H1 (cell line): Measurements from ENCODE around the gene RDH5. TPM values are rescaled to one million over a fixed set of nuclear protein-coding genes. Genes with fewer than 3 reads are reported as not detected.

ENCODE experiments used
- CTCF ChIA-PET: fragments of 300-600 bp; sonication (Branson Sonifier 250); formaldehyde crosslinking; loops from one replicate; lab custom pipeline; 2021; ENCODE audit not compliant: partially characterized antibody; lab: Charles Lee
- POLR2A ChIA-PET: fragments of 300-600 bp; sonication (Branson Sonifier 250); formaldehyde crosslinking; loops from one replicate; lab custom pipeline; 2021; ENCODE audit warnings: inconsistent platforms; ENCODE audit not compliant: partially characterized antibody; lab: Charles Lee
- DNase-seq, 2 experiments: peaks; one replicate each; pipeline versions ENCODE4 v3.0.0 to v3.0.0-alpha.2; 2010 to 2022; ENCODE audit warnings: low spot score in 2 of 2, low read depth in 1 of 2, mixed read lengths in 1 of 2
- FAIRE-seq: peaks from 2 replicates; lab custom pipeline; 2011; peaks lifted over from hg19 to GRCh38; lab: Jason Lieb, UNC
- H2AFZ ChIP-seq: 2 replicates; pipeline ENCODE4 v1.8.1; 2012; ENCODE audit warnings: low read length, inconsistent platforms
- H2AK5ac ChIP-seq: 2 replicates; pipeline ENCODE4 v1.6.1; 2013; ENCODE audit warnings: low read depth, low read length
- H2BK120ac ChIP-seq: replicated peaks from 2 replicates; pipeline ENCODE3; 2013; ENCODE audit warnings: low read depth, low read length, inconsistent platforms
- H2BK12ac ChIP-seq: 2 replicates; pipeline ENCODE4 v1.6.1; 2013; ENCODE audit warnings: low read depth, low read length
- H2BK15ac ChIP-seq: 2 replicates; pipeline ENCODE4 v1.6.1; 2013; ENCODE audit warnings: low read length
- H2BK20ac ChIP-seq: 2 replicates; pipeline ENCODE4 v1.6.1; 2013; ENCODE audit warnings: low read length
- H2BK5ac ChIP-seq: 2 replicates; pipeline ENCODE4 v1.6.1; 2013; ENCODE audit warnings: low read depth, low read length
- H3K14ac ChIP-seq: 2 replicates; pipeline ENCODE4 v1.6.1; 2013; ENCODE audit warnings: inconsistent platforms; ENCODE audit not compliant: insufficient read length
- H3K18ac ChIP-seq: 2 replicates; pipeline ENCODE4 v1.6.1; 2013; ENCODE audit warnings: low read length; ENCODE audit errors: extremely low read depth
- H3K23ac ChIP-seq: 2 replicates; pipeline ENCODE4 v1.6.1; 2013; ENCODE audit warnings: inconsistent platforms; ENCODE audit not compliant: insufficient read length
- H3K23me2 ChIP-seq: 2 replicates; pipeline ENCODE4 v1.6.1; 2013; ENCODE audit warnings: low read depth, low read length
- H3K27ac ChIP-seq: 2 replicates; pipeline ENCODE4 v1.6.1; 2011; ENCODE audit warnings: low read depth, low read length, inconsistent platforms
- H3K27me3 ChIP-seq, 4 experiments: replicated peaks in 1 of 4; 1 replicate in 1 of 4; 2 replicates in 3 of 4; pipeline versions ENCODE4 v1.6.1 to v1.8.1; 2011 to 2013; ENCODE audit warnings: low read length in 3 of 4, mild to moderate bottlenecking in 3 of 4, inconsistent platforms in 2 of 4, mixed read lengths in 2 of 4, moderate library complexity in 1 of 4; ENCODE audit not compliant: control insufficient read depth in 3 of 4, insufficient read depth in 3 of 4; ENCODE audit errors: extremely low read depth in 1 of 4
- H3K36me3 ChIP-seq, 4 experiments: 2 replicates each; pipeline versions ENCODE4 v1.6.1 to v1.8.1; 2011 to 2013; ENCODE audit warnings: mild to moderate bottlenecking in 4 of 4, low read length in 3 of 4, moderate library complexity in 2 of 4, control low read depth in 1 of 4, inconsistent platforms in 1 of 4; ENCODE audit not compliant: insufficient read depth in 4 of 4, control insufficient read depth in 2 of 4
- H3K4ac ChIP-seq: replicated peaks from 2 replicates; pipeline ENCODE3; 2013; ENCODE audit warnings: low read length, low read depth, mixed read lengths, inconsistent platforms; ENCODE audit not compliant: insufficient read length
- H3K4me1 ChIP-seq, 4 experiments: replicated peaks in 1 of 4; 1 replicate in 1 of 4; 2 replicates in 3 of 4; pipeline versions ENCODE4 v1.6.1 to v1.8.1; 2011 to 2013; ENCODE audit warnings: low read length in 3 of 4, inconsistent platforms in 2 of 4, mixed read lengths in 1 of 4; ENCODE audit not compliant: insufficient read depth in 4 of 4, control insufficient read depth in 3 of 4
- H3K4me2 ChIP-seq, 2 experiments: 2 replicates each; pipeline versions ENCODE4 v1.6.1 to v1.8.1; 2011 to 2013; ENCODE audit warnings: low read depth in 2 of 2, low read length in 2 of 2, control low read depth in 1 of 2, inconsistent platforms in 1 of 2, mild to moderate bottlenecking in 1 of 2; ENCODE audit not compliant: insufficient read depth in 1 of 2
- H3K4me3 ChIP-seq, 4 experiments: fragments of 200-600, 300-600 bp in 1 of 4; sonication (generic), shearing (Covaris generic), sonication (Bioruptor Twin) in 1 of 4; 2 replicates each; pipeline versions ENCODE4 v1.5.1 to v1.8.1; 2011 to 2016; ENCODE audit warnings: low read length in 4 of 4, low read depth in 3 of 4, control low read depth in 2 of 4, inconsistent platforms in 2 of 4, mild to moderate bottlenecking in 2 of 4, mixed read lengths in 1 of 4, moderate library complexity in 1 of 4; ENCODE audit not compliant: insufficient read depth in 2 of 4; ENCODE audit errors: extremely low read depth in 1 of 4
- H3K56ac ChIP-seq: replicated peaks from 2 replicates; pipeline ENCODE3; 2013; ENCODE audit warnings: low read depth, mild to moderate bottlenecking, mixed read lengths, low read length, inconsistent platforms; ENCODE audit not compliant: insufficient read length
- H3K79me1 ChIP-seq: 2 replicates; pipeline ENCODE4 v1.6.1; 2013; ENCODE audit warnings: low read depth, low read length, control low read depth
- H3K79me2 ChIP-seq, 2 experiments: 2 replicates each; pipeline versions ENCODE4 v1.6.1 to v1.8.1; 2012 to 2013; ENCODE audit warnings: low read length in 2 of 2, mild to moderate bottlenecking in 2 of 2, inconsistent platforms in 1 of 2; ENCODE audit not compliant: insufficient read depth in 2 of 2, control insufficient read depth in 1 of 2
- H3K9ac ChIP-seq, 4 experiments: replicated peaks in 1 of 4; 1 replicate in 1 of 4; 2 replicates in 3 of 4; pipeline versions ENCODE4 v1.6.1 to v1.8.1; 2011 to 2013; ENCODE audit warnings: low read depth in 3 of 4, low read length in 3 of 4, control low read depth in 2 of 4, mild to moderate bottlenecking in 2 of 4, moderate library complexity in 2 of 4, inconsistent platforms in 1 of 4; ENCODE audit errors: extremely low read depth in 1 of 4
- H3K9me3 ChIP-seq, 2 experiments: 2 replicates each; pipeline versions ENCODE4 v1.6.1 to v1.8.1; 2012 to 2013; ENCODE audit warnings: mild to moderate bottlenecking in 2 of 2, moderate library complexity in 2 of 2, control low read depth in 1 of 2, inconsistent platforms in 1 of 2, low read depth in 1 of 2, low read length in 1 of 2, mixed read lengths in 1 of 2; ENCODE audit not compliant: insufficient read depth in 2 of 2
- H4K20me1 ChIP-seq, 2 experiments: replicated peaks in 1 of 2; 2 replicates each; pipeline versions ENCODE3 to v1.8.1; 2011 to 2013; ENCODE audit warnings: inconsistent platforms in 2 of 2, low read length in 2 of 2, mild to moderate bottlenecking in 1 of 2; ENCODE audit not compliant: insufficient read depth in 2 of 2, control insufficient read depth in 1 of 2
- H4K5ac ChIP-seq: 2 replicates; pipeline ENCODE4 v1.6.1; 2013; ENCODE audit warnings: low read length, low read depth, mixed read lengths, inconsistent platforms; ENCODE audit not compliant: insufficient read length
- H4K8ac ChIP-seq: 2 replicates; pipeline ENCODE4 v1.8.0; 2013; ENCODE audit warnings: mild to moderate bottlenecking, moderate library complexity, low read length, inconsistent platforms; ENCODE audit not compliant: insufficient read depth; ENCODE audit errors: extremely low read depth
- H4K91ac ChIP-seq: replicated peaks from 2 replicates; pipeline ENCODE3; 2013; ENCODE audit warnings: low read length, mixed read lengths, inconsistent platforms; ENCODE audit not compliant: insufficient read length
- FOSL1 ChIP-seq: IDR thresholded peaks from 2 replicates; pipeline ENCODE4 v1.6.1; 2011; ENCODE audit warnings: mild to moderate bottlenecking, low read depth, low read length, moderate library complexity; ENCODE audit not compliant: insufficient read depth
- JUND ChIP-seq: IDR thresholded peaks from 2 replicates; pipeline ENCODE4 v1.6.1; 2011; ENCODE audit warnings: mild to moderate bottlenecking, improper control_type of control experiment, low read length
- RXRA ChIP-seq: IDR thresholded peaks from 2 replicates; pipeline ENCODE4 v1.6.1; 2011; ENCODE audit warnings: low read depth, mild to moderate bottlenecking, low read length, moderate library complexity; ENCODE audit not compliant: insufficient read depth
- TBP ChIP-seq: IDR thresholded peaks from 2 replicates; pipeline ENCODE4 v1.6.1; 2011; ENCODE audit warnings: low read depth, low read length, improper control_type of control experiment
- WGBS, 2 experiments: shearing (Covaris generic) in 1 of 2; methylation state at CpG; one replicate each; pipeline versions ENCODE4 v1.1.6 to v1.1.7; 2013 to 2015; ENCODE audit warnings: low lambda C conversion rate in 2 of 2, mixed read lengths in 2 of 2, inconsistent platforms in 1 of 2, low coverage in 1 of 2, missing lambda C conversion rate in 1 of 2; ENCODE audit not compliant: insufficient replicate concordance in 2 of 2, insufficient coverage in 1 of 2, insufficient read length in 1 of 2; ENCODE audit errors: extremely low coverage in 1 of 2, missing lambda C conversion rate in 1 of 2; 5-methylcytosine and 5-hydroxymethylcytosine counted together
- polyA plus RNA-seq, 7 experiments: library from polyadenylated mRNA; depleted of rRNA in 3 of 7; stranded (reverse) in 5 of 7; unstranded in 2 of 7; fragments of >200 nt in 5 of 7; fragments of 200-250 nt in 2 of 7; gene quantifications; 1 replicate in 5 of 7; 2 replicates in 1 of 7; 4 replicates in 1 of 7; pipeline versions ENCODE4 v1.2.1 to v1.2.3, GENCODE V29; 2011 to 2013; ENCODE audit warnings: missing spikeins in 2 of 7, mixed read lengths in 2 of 7
- total RNA-seq: library from RNA; stranded (reverse); fragmentation: NEBNext Ultra II Directional; extraction: Animal tissue kit (Norgen Biotek cat#: 25700); gene quantifications from 2 replicates; pipeline ENCODE4 v1.2.1, GENCODE V29; 2021
- TF ChIP-seq, protein P1 (sequence below): IDR thresholded peaks from 2 replicates; pipeline ENCODE4 v1.6.1; 2012; ENCODE audit warnings: inconsistent platforms
- TF ChIP-seq, protein P2 (sequence below): IDR thresholded peaks from 2 replicates; pipeline ENCODE4 v1.6.1; 2012; ENCODE audit warnings: low read length, inconsistent platforms
- TF ChIP-seq, protein P3 (sequence below): IDR thresholded peaks from 2 replicates; pipeline ENCODE4 v1.6.1; 2011; ENCODE audit warnings: low read depth, mild to moderate bottlenecking, low read length; ENCODE audit not compliant: insufficient read depth

RDH5 gene
- total and polyA plus RNA-seq, 2 of the 8 experiments (the other 6 are each of a cell fraction or from before 2014, with no cell fraction given) = 4.2 to 6.0 TPM

DNA sequence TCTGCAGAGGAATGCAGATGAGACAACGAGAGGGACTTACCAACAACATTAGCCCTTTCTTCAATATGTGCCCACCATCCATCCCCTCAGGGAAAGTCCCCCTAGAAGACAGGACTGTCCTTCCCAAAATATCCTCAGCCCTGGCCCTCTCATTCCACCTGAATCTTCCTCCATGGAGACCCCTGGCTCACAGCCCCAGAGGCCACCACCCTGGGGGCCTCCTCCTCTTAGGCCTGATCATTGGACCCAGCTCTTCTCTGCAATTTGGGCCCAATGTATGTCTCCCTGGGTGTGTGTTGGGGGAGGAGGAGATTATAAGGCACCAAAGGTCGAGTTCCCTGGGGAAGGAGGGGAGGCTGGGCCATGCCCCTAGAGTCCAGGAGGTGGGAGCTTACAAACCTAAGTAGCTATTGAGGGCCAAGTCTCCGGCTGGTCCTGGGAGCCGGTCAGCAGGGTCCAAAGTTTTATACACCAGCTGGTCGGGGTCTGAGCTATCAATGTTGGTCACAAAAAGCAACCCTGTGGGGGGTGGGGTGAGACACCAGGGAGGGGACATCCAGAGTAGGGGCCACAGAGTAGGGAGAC is 20.6 kb upstream of the RDH5 start:
- Histone ChIP-seq H3K36me3 (peaks cover 2 to 29% (median 7%) of the 10 kb centered on the region in 4 experiments; a peak in 6 of 8 replicates), H3K27me3 (no peaks in the 10 kb centered on the region), H3K14ac (no peak overlapping the region), H2BK20ac (no peak overlapping the region), H2BK120ac (no peak overlapping the region), H3K79me2 (peaks cover 0 to 10% of the 10 kb centered on the region in 2 experiments; a peak in 2 of 4 replicates), H3K27ac (no peak overlapping the region), H3K4ac (no peak overlapping the region), H2BK15ac (no peak overlapping the region), H3K9me3 (no peaks in the 10 kb centered on the region), H3K79me1 (peaks cover 4% of the 10 kb centered on the region; the same call in 1 of the 2 replicates), H3K56ac (no peak overlapping the region), H3K4me3 (no peak overlapping the region), H3K9ac (no peak overlapping the region), H4K5ac (no peak overlapping the region), H3K4me1 (no peaks in the 10 kb centered on the region; a peak in 1 of 7 replicates), H2BK12ac (no peak overlapping the region), H4K91ac (no peak overlapping the region), H2AFZ (no peak overlapping the region), H2AK5ac (no peak overlapping the region), H2BK5ac (no peak overlapping the region), H3K23me2 (no peaks in the 10 kb centered on the region), H3K4me2 (no peak overlapping the region), H4K20me1 (peaks cover 0 to 9% of the 10 kb centered on the region in 2 experiments), H3K18ac (no peak overlapping the region), H3K23ac (no peak overlapping the region), H4K8ac (no peak overlapping the region)
- ChIA-PET CTCF (interaction anchor here (0.9 to 5.0 kb wide), 6 partner anchors 13 to 42 kb away, joined by 3 to 23 read pairs (median 4); a partner anchor contains a TSS), POLR2A (interaction anchor here (0.7 to 1.7 kb wide), 4 partner anchors 10 to 24 kb away, joined by 3 to 6 read pairs (median 4); a partner anchor contains a TSS)
- FAIRE-seq = no peak
- WGBS, 2 experiments = 96% methylated on average over 5 of the region's 5 CpGs; no CpG with 5 or more reads in 1 of the 2 experiments
- no peak for DNase-seq
- TF ChIP-seq RXRA (no peak), JUND (no peak), FOSL1 (no peak), TBP (no peak)
- TF ChIP-seq, protein P1, sequence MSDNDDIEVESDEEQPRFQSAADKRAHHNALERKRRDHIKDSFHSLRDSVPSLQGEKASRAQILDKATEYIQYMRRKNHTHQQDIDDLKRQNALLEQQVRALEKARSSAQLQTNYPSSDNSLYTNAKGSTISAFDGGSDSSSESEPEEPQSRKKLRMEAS = no peak
- TF ChIP-seq, protein P2, sequence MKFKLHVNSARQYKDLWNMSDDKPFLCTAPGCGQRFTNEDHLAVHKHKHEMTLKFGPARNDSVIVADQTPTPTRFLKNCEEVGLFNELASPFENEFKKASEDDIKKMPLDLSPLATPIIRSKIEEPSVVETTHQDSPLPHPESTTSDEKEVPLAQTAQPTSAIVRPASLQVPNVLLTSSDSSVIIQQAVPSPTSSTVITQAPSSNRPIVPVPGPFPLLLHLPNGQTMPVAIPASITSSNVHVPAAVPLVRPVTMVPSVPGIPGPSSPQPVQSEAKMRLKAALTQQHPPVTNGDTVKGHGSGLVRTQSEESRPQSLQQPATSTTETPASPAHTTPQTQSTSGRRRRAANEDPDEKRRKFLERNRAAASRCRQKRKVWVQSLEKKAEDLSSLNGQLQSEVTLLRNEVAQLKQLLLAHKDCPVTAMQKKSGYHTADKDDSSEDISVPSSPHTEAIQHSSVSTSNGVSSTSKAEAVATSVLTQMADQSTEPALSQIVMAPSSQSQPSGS = no peak
- TF ChIP-seq, protein P3, sequence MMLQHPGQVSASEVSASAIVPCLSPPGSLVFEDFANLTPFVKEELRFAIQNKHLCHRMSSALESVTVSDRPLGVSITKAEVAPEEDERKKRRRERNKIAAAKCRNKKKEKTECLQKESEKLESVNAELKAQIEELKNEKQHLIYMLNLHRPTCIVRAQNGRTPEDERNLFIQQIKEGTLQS = no peak
